Measurements from ENCODE around the gene ARHGAP27.

- TF ChIP-seq POLR2A (IDR thresholded peaks at IDR 0.05; ENCODE audit: low read depth, low read length) (no peak), POLR2AphosphoS5 (IDR thresholded peaks at IDR 0.05; ENCODE audit: low read depth, low read length) (no peak), TAF1 (IDR thresholded peaks at IDR 0.05; ENCODE audit: low read depth, low read length) (no peak), SPI1 (IDR thresholded peaks at IDR 0.05; ENCODE audit: low read depth, low read length) (no peak), POU2F2 (IDR thresholded peaks at IDR 0.05; ENCODE audit: low read depth, low read length) (no peak), PAX5 (IDR thresholded peaks at IDR 0.05; ENCODE audit: insufficient read depth, low read length, severe bottlenecking) (no peak)
Observed at GRCh38 chr17:45363498-45363897, 69.2 kb downstream of the ARHGAP27 start.

Data from GM12891 (cell line).